GM12892 (cell line): ENCODE measurements around the gene XPO6.

Experiments used
- POLR2A ChIP-seq: IDR thresholded peaks from 2 replicates; pipeline ENCODE4 v1.6.1; 2011; ENCODE audit warnings: low read depth, low read length, control low read depth
- TAF1 ChIP-seq: IDR thresholded peaks from 2 replicates; pipeline ENCODE4 v1.6.1; 2011; ENCODE audit warnings: low read depth, mild to moderate bottlenecking, control low read depth, low read length, borderline replicate concordance

DNA sequence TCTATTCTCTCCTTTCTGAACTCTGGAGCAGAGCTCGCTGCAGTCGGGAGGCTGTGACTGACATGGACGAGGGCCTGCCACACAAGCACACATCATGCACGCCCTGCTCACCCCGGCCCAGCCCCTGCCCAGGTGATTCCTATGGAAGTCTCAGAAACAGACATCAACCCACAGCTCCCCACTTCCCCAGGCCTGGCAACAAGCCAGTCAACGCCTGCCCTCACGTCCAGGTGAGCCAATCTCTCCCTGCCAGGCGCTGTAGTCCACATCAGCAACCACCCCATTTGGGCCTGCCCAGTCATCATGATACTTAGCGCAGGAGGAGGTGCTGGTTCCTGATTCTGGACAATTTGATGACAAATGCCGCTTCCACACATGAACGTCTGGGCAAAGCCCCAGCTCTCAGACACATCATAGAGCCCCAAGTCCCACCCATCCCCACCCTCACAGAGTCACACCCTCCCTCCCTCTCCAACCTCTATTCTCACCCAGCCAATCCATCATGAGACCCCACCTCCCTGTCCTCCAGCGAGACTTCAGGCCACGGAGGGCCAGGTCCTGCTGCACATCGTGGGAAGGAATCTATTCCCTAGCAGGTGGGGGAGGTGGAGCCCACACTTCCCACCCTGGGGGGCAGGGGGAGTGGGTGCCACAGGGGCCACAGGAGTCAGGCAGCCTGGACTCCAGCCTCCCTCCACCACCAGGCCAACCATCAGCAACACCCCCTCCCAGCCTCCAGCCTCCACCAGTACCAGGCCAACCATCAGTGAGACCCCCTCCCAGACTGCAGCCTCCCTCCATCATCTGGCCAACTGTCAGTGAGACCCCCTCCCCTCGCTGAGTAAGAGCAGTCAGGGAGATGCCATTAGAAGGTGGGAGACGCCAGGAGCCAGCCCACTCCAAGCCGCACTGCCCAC lies 114.5 kb downstream of the XPO6 start:
- no peak for TF ChIP-seq TAF1
- TF ChIP-seq POLR2A = no peak
